ENCODE measurements around the gene DAAM2. TPM values are rescaled to one million over a fixed set of nuclear protein-coding genes. Genes with fewer than 3 reads are reported as not detected.

DAAM2 gene
- total and polyA plus RNA-seq, 2 donors (not counting 1 experiment from before 2014, with no cell fraction given): 41.5 to 48.2 TPM

- no peaks in the 10 kb centered on the region for H4K20me1 ChIP-seq (ENCODE audit: control insufficient read depth, extremely low read depth, insufficient read depth, low read length)
- no peaks in the 10 kb centered on the region for H3K27me3 ChIP-seq (ENCODE audit: control insufficient read depth, insufficient read depth, low read length)
- H3K9ac ChIP-seq (ENCODE audit: insufficient read depth, low read length): no peak overlapping the region
- H3K79me2 ChIP-seq (ENCODE audit: control insufficient read depth, insufficient read depth, low read length): no peaks in the 10 kb centered on the region
- H3K36me3 ChIP-seq (ENCODE audit: control insufficient read depth, insufficient read depth, low read length): peaks cover 7% of the 10 kb centered on the region
- no peaks in the 10 kb centered on the region for H3K4me1 ChIP-seq (ENCODE audit: control insufficient read depth, extremely low read depth, insufficient read depth, low read length)
- H3K4me2 ChIP-seq (ENCODE audit: extremely low read depth, insufficient read depth, low read length): no peak overlapping the region
- H3K4me3 ChIP-seq (replicated peaks in 1 of 4; ENCODE audit: control extremely low read depth in 1 of 4, insufficient read depth in 1 of 4, low read depth in 3 of 4, low read length in 4 of 4): no peak overlapping the region
- no peak for DNase-seq (ENCODE audit: low read depth in 2 of 2)
- TF ChIP-seq EZH2 (IDR thresholded peaks at IDR 0.05; ENCODE audit: low read length, missing control alignments) (no peak), CTCF (conservative IDR thresholded peaks at IDR 0.05 in 1 of 2, IDR thresholded peaks at IDR 0.05 in 1 of 2; ENCODE audit: low read depth in 1 of 2, low read length in 2 of 2) (no peak)
- no peak overlapping the region for H2AFZ ChIP-seq (ENCODE audit: low read length)
- H3K27ac ChIP-seq (ENCODE audit: insufficient read depth, low read length): no peak overlapping the region
- no peaks in the 10 kb centered on the region for H3K9me3 ChIP-seq (ENCODE audit: control insufficient read depth, insufficient read depth, low read depth, low read length)
Measured at GRCh38 chr6:39905640-39905975, 113.4 kb downstream of the DAAM2 start.

DNA sequence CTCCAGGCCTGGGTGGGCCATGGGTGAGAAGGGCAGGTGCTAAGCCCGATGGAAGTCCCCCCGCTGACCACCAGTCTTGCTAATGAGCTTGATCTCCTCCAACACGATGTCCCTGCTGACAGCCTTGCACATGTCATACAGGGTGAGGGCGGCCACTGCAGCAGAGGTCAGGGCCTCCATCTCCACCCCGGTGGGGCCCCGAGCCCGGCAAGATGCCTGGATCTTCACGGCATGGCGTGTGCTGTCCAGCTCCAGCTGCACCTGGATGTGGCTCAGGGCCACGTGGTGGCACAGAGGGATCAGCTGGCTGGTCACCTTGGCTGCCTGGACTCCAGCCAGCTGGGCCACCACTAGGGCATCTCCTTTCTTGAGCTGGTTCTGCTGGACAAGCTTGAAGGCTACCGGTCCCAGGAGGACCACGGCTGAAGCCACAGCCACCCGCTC, 114.2 kb downstream of the DAAM2 start:
- Histone ChIP-seq H4K20me1 (ENCODE audit: control insufficient read depth, extremely low read depth, insufficient read depth, low read length) (no peaks in the 10 kb centered on the region), H3K4me1 (ENCODE audit: control insufficient read depth, extremely low read depth, insufficient read depth, low read length) (no peaks in the 10 kb centered on the region), H2AFZ (ENCODE audit: low read length) (no peak overlapping the region), H3K79me2 (ENCODE audit: control insufficient read depth, insufficient read depth, low read length) (no peaks in the 10 kb centered on the region), H3K9me3 (ENCODE audit: control insufficient read depth, insufficient read depth, low read depth, low read length) (no peaks in the 10 kb centered on the region), H3K9ac (ENCODE audit: insufficient read depth, low read length) (no peak overlapping the region), H3K27ac (ENCODE audit: insufficient read depth, low read length) (no peak overlapping the region), H3K36me3 (ENCODE audit: control insufficient read depth, insufficient read depth, low read length) (peaks cover 7% of the 10 kb centered on the region), H3K27me3 (ENCODE audit: control insufficient read depth, insufficient read depth, low read length) (no peaks in the 10 kb centered on the region), H3K4me3 (replicated peaks in 1 of 4; ENCODE audit: control extremely low read depth in 1 of 4, insufficient read depth in 1 of 4, low read depth in 3 of 4, low read length in 4 of 4) (no peak overlapping the region), H3K4me2 (ENCODE audit: extremely low read depth, insufficient read depth, low read length) (no peak overlapping the region)
- DNase-seq (ENCODE audit: low read depth in 2 of 2): no peak
- TF ChIP-seq CTCF (conservative IDR thresholded peaks at IDR 0.05 in 1 of 2, IDR thresholded peaks at IDR 0.05 in 1 of 2; ENCODE audit: low read depth in 1 of 2, low read length in 2 of 2) (no peak), EZH2 (IDR thresholded peaks at IDR 0.05; ENCODE audit: low read length, missing control alignments) (no peak)

GRCh38 chr6:39907871-39908575, 115.8 kb downstream of the DAAM2 start:
- Histone ChIP-seq H3K9ac (ENCODE audit: insufficient read depth, low read length) (no peak overlapping the region), H4K20me1 (ENCODE audit: control insufficient read depth, extremely low read depth, insufficient read depth, low read length) (no peaks in the 10 kb centered on the region), H3K27me3 (ENCODE audit: control insufficient read depth, insufficient read depth, low read length) (no peaks in the 10 kb centered on the region), H3K4me3 (replicated peaks in 1 of 4; ENCODE audit: control extremely low read depth in 1 of 4, insufficient read depth in 1 of 4, low read depth in 3 of 4, low read length in 4 of 4) (no peak overlapping the region), H3K4me1 (ENCODE audit: control insufficient read depth, extremely low read depth, insufficient read depth, low read length) (no peaks in the 10 kb centered on the region), H2AFZ (ENCODE audit: low read length) (no peak overlapping the region), H3K4me2 (ENCODE audit: extremely low read depth, insufficient read depth, low read length) (no peak overlapping the region), H3K79me2 (ENCODE audit: control insufficient read depth, insufficient read depth, low read length) (no peaks in the 10 kb centered on the region), H3K27ac (ENCODE audit: insufficient read depth, low read length) (no peak overlapping the region), H3K9me3 (ENCODE audit: control insufficient read depth, insufficient read depth, low read depth, low read length) (no peaks in the 10 kb centered on the region), H3K36me3 (ENCODE audit: control insufficient read depth, insufficient read depth, low read length) (peaks cover 7% of the 10 kb centered on the region)
- no peak for DNase-seq (ENCODE audit: low read depth in 2 of 2)
- TF ChIP-seq CTCF (conservative IDR thresholded peaks at IDR 0.05 in 1 of 2, IDR thresholded peaks at IDR 0.05 in 1 of 2; ENCODE audit: low read depth in 1 of 2, low read length in 2 of 2) (no peak), EZH2 (IDR thresholded peaks at IDR 0.05; ENCODE audit: low read length, missing control alignments) (no peak)
